Neural cell (in vitro differentiated cells): Measurements from ENCODE around the gene SLC35D1.

Source experiments
- EP300 ChIP-seq: fragments of 450-650 bp; conservative IDR thresholded peaks from 2 replicates; pipeline ENCODE4 v1.6.1; 2014; ENCODE audit warnings: antibody characterized with exemption, mild to moderate bottlenecking, moderate library complexity; ENCODE audit not compliant: poor library complexity, severe bottlenecking
- EZH2 ChIP-seq: fragments of 200-600, 300-800 bp; shearing (Covaris generic), sonication (generic); IDR thresholded peaks from 2 replicates; pipeline ENCODE4 v1.6.1; 2014; ENCODE audit warnings: antibody characterized with exemption, low read length, borderline replicate concordance, mild to moderate bottlenecking; ENCODE audit not compliant: insufficient read depth, poor library complexity, severe bottlenecking
- POLR2AphosphoS5 ChIP-seq: IDR thresholded peaks from 2 replicates; pipeline ENCODE4 v1.6.1; 2012
- RAD21 ChIP-seq: fragments of 450-650 bp; conservative IDR thresholded peaks from 2 replicates; pipeline ENCODE4 v1.6.1; 2014; ENCODE audit warnings: antibody characterized with exemption, mild to moderate bottlenecking, moderate library complexity
- SMC3 ChIP-seq: fragments of 450-650 bp; conservative IDR thresholded peaks from 2 replicates; pipeline ENCODE4 v1.6.1; 2014; ENCODE audit warnings: antibody characterized with exemption, mild to moderate bottlenecking, moderate library complexity; ENCODE audit not compliant: poor library complexity
- TAF1 ChIP-seq: IDR thresholded peaks from 2 replicates; pipeline ENCODE4 v1.6.1; 2012; ENCODE audit warnings: low read depth
- TF ChIP-seq, protein P1 (sequence below): fragments of 450-650 bp; IDR thresholded peaks from 2 replicates; pipeline ENCODE4 v1.5.1; 2014; ENCODE audit warnings: antibody characterized with exemption, mild to moderate bottlenecking, moderate library complexity; ENCODE audit not compliant: poor library complexity, severe bottlenecking
- TF ChIP-seq, protein P2 (sequence below): IDR thresholded peaks from 2 replicates; pipeline ENCODE4 v1.6.1; 2012; ENCODE audit warnings: borderline replicate concordance

- no peak for TF ChIP-seq EZH2
- TF ChIP-seq, protein P1, sequence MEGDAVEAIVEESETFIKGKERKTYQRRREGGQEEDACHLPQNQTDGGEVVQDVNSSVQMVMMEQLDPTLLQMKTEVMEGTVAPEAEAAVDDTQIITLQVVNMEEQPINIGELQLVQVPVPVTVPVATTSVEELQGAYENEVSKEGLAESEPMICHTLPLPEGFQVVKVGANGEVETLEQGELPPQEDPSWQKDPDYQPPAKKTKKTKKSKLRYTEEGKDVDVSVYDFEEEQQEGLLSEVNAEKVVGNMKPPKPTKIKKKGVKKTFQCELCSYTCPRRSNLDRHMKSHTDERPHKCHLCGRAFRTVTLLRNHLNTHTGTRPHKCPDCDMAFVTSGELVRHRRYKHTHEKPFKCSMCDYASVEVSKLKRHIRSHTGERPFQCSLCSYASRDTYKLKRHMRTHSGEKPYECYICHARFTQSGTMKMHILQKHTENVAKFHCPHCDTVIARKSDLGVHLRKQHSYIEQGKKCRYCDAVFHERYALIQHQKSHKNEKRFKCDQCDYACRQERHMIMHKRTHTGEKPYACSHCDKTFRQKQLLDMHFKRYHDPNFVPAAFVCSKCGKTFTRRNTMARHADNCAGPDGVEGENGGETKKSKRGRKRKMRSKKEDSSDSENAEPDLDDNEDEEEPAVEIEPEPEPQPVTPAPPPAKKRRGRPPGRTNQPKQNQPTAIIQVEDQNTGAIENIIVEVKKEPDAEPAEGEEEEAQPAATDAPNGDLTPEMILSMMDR, result no peak
- no peak for TF ChIP-seq SMC3
- no peak for TF ChIP-seq RAD21
- TF ChIP-seq, protein P2, sequence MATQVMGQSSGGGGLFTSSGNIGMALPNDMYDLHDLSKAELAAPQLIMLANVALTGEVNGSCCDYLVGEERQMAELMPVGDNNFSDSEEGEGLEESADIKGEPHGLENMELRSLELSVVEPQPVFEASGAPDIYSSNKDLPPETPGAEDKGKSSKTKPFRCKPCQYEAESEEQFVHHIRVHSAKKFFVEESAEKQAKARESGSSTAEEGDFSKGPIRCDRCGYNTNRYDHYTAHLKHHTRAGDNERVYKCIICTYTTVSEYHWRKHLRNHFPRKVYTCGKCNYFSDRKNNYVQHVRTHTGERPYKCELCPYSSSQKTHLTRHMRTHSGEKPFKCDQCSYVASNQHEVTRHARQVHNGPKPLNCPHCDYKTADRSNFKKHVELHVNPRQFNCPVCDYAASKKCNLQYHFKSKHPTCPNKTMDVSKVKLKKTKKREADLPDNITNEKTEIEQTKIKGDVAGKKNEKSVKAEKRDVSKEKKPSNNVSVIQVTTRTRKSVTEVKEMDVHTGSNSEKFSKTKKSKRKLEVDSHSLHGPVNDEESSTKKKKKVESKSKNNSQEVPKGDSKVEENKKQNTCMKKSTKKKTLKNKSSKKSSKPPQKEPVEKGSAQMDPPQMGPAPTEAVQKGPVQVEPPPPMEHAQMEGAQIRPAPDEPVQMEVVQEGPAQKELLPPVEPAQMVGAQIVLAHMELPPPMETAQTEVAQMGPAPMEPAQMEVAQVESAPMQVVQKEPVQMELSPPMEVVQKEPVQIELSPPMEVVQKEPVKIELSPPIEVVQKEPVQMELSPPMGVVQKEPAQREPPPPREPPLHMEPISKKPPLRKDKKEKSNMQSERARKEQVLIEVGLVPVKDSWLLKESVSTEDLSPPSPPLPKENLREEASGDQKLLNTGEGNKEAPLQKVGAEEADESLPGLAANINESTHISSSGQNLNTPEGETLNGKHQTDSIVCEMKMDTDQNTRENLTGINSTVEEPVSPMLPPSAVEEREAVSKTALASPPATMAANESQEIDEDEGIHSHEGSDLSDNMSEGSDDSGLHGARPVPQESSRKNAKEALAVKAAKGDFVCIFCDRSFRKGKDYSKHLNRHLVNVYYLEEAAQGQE, result no peak
- TF ChIP-seq TAF1, result no peak
- TF ChIP-seq EP300, result no peak
- TF ChIP-seq POLR2AphosphoS5, result no peak
These were observed 49.8 kb downstream of the SLC35D1 start for GRCh38 chr1:67004176-67004575.
